HG03060 (cell line): Measurements from ENCODE around the gene ELMOD3.
"Not testable (repeated sequence)": the region's sequence is repeated elsewhere in the genome, so short reads cannot be mapped to it uniquely, and the experiment has no call there.

Experiments
- ATAC-seq: cut with Tn5 transposase; IDR thresholded peaks from one replicate; pipeline ENCODE4 v1.9.1; 2021; ENCODE audit warnings: low read depth, moderate number of reproducible peaks; ENCODE audit not compliant: unreplicated experiment

The ELMOD3 gene

GRCh38 chr2:85354286-85355072 is at the start of gene ELMOD3, which contains the start of gene RETSAT:
ELMOD3 (plus strand) TSS chr2:85354769; CDS start chr2:85357199, 2,430 bp downstream.
RETSAT (minus strand) TSS chr2:85354528; CDS start chr2:85354507, 21 bp downstream.
- ATAC-seq, result peak; percentile 92

GRCh38 chr2:85307527-85307897 is 47.1 kb upstream of the ELMOD3 start:
- ATAC-seq, result no peak

GRCh38 chr2:85308201-85308600 is 46.4 kb upstream of the ELMOD3 start:
- ATAC-seq, result no peak

- no peak for ATAC-seq
Measured at GRCh38 chr2:85308896-85309555, 45.5 kb upstream of the ELMOD3 start.

GRCh38 chr2:85309699-85310321 is 44.8 kb upstream of the ELMOD3 start:
- no peak for ATAC-seq

GRCh38 chr2:85310330-85310729 is 44.2 kb upstream of the ELMOD3 start:
- no peak for ATAC-seq

GRCh38 chr2:85312404-85312803 is 42.2 kb upstream of the ELMOD3 start:
- no peak for ATAC-seq

DNA sequence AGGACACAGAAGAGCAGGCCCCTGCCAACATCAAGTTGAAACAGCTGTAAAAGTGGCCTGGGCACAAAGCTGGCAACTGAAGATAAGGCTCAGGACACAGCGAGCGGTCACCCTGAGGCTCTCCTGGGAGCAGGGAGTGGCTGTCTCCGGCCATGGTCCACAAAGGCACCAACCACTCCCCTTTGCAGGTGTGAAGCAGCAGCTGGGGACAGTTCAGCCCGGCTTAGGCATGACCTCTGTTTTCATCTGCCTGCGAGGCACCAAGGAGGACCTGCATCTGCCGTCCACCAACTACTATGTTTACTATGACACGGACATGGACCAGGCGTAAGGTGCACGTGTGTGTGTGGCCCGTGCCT is 39.7 kb upstream of the ELMOD3 start:
- ATAC-seq, result no peak

DNA sequence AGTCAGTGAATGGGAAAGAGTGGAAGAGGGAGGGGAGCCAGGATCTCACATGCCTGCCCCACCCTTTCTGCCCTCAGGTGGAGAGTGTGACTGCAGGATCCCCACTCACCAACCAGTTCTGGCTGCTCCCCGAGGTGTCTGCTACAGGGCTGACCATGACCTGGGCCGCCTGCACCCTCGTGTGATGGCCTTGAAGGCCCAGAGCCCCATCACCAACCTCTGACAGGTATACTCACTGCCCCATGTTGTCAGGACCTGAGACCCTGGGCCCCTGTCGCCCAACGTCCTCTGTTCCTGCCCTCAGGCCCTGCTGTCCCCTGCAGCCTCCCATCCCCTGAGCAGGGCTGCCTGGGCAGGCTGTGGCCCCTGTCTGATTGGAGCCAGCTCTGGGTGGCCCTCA is 38.6 kb upstream of the ELMOD3 start:
- ATAC-seq, result not testable (repeated sequence)

DNA sequence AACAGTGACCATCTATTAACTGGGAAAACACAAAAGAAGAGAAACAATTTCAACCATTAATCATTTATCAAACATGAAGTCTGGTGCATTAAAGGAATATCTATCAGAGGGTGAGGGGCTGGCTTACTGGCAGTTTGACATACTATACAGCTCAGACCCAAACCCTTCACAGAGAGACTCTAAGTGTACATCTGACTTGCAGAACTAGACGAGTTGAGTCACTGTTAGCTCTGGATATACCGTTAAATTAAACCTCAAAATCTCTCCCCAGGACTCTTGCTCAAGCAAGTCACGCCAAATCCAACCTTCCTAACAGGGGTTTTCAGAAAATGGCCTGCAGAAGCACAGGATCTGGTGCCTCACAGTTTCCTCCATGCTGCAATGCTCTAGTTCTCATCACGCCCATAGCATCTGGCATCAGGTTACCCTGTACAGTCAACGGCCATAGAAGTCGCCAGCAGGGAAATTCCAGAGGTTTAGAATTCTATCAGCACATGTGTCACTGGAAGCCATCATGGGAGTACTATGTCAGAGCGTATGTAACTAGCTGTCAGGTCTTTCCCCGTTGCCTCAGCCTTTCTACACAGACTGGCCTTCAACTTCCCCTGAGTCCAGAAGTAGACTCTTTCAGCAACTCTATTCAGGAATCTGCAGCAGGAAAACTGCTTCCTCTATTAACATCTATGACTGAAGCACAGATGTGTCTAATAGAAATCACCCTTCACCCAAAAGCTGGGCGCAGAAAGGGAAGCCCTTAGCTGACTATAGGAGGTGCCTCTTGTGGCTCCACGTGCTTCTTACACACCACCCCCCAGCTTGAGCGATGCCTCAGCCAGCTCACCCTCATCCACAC is 36.1 kb upstream of the ELMOD3 start:
- no peak for ATAC-seq

- no peak for ATAC-seq
Measured at GRCh38 chr2:85319796-85320195, 34.8 kb upstream of the ELMOD3 start.

DNA sequence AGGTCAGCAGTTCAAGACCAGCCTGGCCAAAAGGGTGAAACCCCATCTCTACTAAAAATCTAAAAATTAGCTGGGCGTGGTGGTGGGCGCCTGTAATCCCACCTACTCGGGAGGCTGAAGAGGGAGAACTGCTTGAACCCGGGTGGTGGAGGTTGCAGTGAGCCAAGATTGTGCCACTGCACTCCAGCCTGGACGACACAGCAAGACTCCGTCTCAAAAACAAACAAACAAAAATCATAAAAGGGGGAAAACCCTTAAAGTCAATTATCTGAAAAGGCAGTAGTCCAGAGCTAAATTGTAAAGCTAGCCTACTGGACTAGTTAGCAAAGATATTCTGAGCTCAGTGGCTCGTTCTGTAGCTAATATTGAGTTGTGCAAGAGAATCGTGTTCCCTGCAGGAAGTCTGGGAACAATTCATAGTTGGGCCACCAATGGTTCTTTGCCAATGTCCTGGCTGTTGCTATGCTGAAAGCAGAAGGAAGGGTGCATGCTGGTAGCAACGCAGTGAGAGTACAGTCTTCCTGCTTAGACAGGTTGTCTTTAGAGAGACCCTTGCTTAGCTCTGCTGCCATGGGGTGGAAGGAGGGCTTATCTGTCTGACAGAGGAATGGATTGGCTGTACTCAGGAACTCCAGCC is 31.1 kb upstream of the ELMOD3 start:
- no peak for ATAC-seq

- not testable (repeated sequence) for ATAC-seq
Measured at GRCh38 chr2:85323988-85324367, 30.6 kb upstream of the ELMOD3 start.

DNA sequence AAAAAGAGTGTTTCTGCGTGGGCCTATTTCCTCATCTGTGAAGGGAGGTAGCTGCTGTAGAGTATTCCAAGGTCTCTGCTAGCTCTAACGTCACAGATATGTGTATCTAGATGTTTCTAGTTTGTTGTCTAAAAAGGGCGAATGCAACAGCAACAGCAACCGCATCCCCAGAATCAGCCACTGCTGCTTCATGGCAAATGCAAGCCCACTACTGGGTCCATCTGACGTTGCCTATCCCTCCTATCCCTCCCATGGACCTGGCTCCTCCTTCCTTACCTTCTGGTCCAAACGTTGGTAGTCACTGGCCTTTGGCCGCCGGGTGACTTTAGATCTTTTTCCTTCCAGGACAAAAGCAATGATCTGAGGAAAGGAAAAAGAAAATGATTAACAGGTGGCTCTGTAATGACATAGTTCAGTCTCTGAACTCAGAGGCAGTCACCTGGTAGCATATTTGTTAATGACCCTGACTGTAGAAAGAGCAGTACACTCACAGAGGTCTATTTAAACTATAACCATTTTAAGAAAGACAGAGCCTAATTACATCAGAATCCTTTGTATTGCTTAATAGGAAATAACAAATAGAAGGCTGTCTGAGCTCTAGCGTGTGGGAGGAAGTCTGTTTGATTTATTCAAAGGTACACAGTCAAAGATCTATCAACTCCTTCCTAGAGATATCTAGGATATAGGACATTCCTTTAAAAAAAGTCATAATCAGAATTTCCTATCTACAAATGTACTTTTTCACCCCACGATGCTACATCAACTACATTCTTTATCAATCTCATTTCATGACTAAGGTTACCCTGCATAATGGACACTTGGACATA is 29.7 kb upstream of the ELMOD3 start:
- ATAC-seq, result no peak

DNA sequence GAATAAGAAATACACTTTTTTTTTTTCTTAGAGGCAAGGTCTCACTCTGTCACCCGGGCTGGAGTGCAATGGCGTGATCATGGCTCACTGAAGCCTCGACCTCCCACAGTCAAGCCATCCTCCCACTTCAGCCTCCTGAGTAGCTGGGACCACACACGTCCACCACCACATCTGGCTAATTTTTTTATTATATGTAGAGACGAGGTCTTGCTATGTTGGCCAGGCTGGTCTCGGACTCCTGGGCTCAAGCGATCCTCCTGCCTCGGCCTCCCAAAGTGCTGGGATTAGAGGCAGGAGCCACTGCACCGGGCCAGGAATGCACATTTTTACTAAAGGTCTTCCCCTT is 29.1 kb upstream of the ELMOD3 start:
- ATAC-seq, result no peak

GRCh38 chr2:85326406-85327159 is 28.0 kb upstream of the ELMOD3 start:
- ATAC-seq, result peak; percentile 40

DNA sequence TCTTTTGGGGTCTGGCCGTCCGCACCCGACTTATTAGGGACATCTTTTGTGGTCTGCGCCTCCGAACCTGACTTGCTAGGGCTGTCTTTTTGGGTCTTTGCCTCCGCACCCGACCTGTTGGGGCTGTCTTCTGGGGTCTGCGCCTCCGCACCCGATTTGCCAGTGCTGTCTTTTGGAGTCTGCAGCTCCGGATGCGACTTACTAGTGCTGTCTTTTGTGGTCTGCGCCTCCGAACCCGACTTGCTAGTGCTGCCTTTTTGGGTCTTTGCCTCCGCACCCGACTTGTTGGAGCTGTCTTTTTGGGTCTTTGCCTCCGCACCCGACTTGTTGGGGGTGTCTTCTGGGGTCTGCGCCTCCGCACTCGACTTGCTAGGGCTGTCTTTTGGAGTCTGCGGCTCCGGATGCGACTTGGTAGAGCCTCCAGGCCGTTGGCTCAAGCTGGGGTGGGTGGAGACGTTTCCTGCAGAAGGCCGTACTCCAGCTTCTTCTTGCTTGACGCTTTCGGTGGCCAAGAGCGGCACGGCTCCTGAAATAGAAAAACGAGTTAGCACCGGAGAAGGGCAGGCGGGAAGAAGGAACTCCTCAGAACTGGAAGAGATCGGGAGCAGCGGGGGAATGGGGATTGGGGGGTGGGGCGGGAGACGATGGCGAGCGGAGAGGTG is 27.3 kb upstream of the ELMOD3 start:
- ATAC-seq, result no peak
